K562 (cell line): ENCODE data around the gene HOXB5. TPM values are rescaled to one million over a fixed set of nuclear protein-coding genes. Genes with fewer than 3 reads are reported as not detected.
A peak's percentile ranks its signal among the peaks of the same experiment; 100 is the strongest.

ENCODE experiments used
- ATAC-seq: fragments of 200-7000 bp; cut with Tn5 transposase; 3 replicates; pipeline ENCODE4 v1.9.1; 2020; ENCODE audit warnings: moderate library complexity
- BruUV-seq: library from RNA; stranded (reverse); fragments of 400-500 nt; replicated peaks from 2 replicates; lab custom pipeline; 2021; lab: Mats Ljungman, UMichigan
- CTCF ChIA-PET: fragments of 300-600 bp; formaldehyde crosslinking; extraction: SDS; loops from one replicate; lab custom pipeline; 2021; ENCODE audit warnings: low intra/inter-chr PET ratio; lab: Yijun Ruan, JAX
- POLR2A ChIA-PET: fragments of 300-600, 350-650 bp; sonication (Branson Sonifier 250); formaldehyde crosslinking; extraction: SDS; loops from one replicate; lab custom pipeline; 2021; ENCODE audit warnings: antibody characterized with exemption, inconsistent platforms; lab: Yijun Ruan, JAX
- DNase-seq, 4 experiments: peaks; one replicate each; pipeline versions ENCODE4 v3.0.0 to v3.0.0-alpha.2; 2011 to 2018; ENCODE audit warnings: low spot score in 3 of 4, mixed read lengths in 3 of 4; ENCODE audit errors: extremely low read depth in 1 of 4
- FAIRE-seq: peaks from 2 replicates; lab custom pipeline; 2011; peaks lifted over from hg19 to GRCh38; lab: Jason Lieb, UNC
- H2AFZ ChIP-seq: 2 replicates; pipeline ENCODE4 v1.6.0; 2011; ENCODE audit warnings: low read depth, low read length, control low read depth, inconsistent platforms
- H3K27ac ChIP-seq: fragments of 200-600 bp; 3 replicates; pipeline ENCODE4 v1.8.0; 2011; ENCODE audit warnings: low read depth, mild to moderate bottlenecking, control low read depth, inconsistent platforms, low read length, moderate library complexity, mixed read lengths; ENCODE audit errors: extremely low read depth
- H3K27me3 ChIP-seq, 2 experiments: fragments of 300-600 bp in 1 of 2; 2 replicates in 1 of 2; 3 replicates in 1 of 2; pipeline versions ENCODE4 v1.6.0 to v1.8.0; 2011; ENCODE audit warnings: inconsistent platforms in 2 of 2, low read length in 2 of 2, mild to moderate bottlenecking in 1 of 2, mixed read lengths in 1 of 2, moderate library complexity in 1 of 2; ENCODE audit not compliant: control insufficient read depth in 2 of 2, insufficient read depth in 2 of 2
- H3K36me3 ChIP-seq: fragments of 300-600 bp; 3 replicates; pipeline ENCODE4 v1.8.0; 2011; ENCODE audit warnings: mild to moderate bottlenecking, low read length, inconsistent platforms; ENCODE audit not compliant: control insufficient read depth, insufficient read depth
- H3K4me1 ChIP-seq, 2 experiments: fragments of 200-600 bp in 1 of 2; replicated peaks in 1 of 2; 2 replicates in 1 of 2; 3 replicates in 1 of 2; pipeline versions ENCODE4 v1.5.1 to v1.8.0; 2011; ENCODE audit warnings: inconsistent platforms in 2 of 2, low read length in 2 of 2, mild to moderate bottlenecking in 1 of 2, mixed read lengths in 1 of 2, moderate library complexity in 1 of 2; ENCODE audit not compliant: control insufficient read depth in 2 of 2, insufficient read depth in 2 of 2
- H3K4me2 ChIP-seq: 2 replicates; pipeline ENCODE4 v1.6.1; 2011; ENCODE audit warnings: low read length, control low read depth, inconsistent platforms, mixed read lengths; ENCODE audit not compliant: insufficient read depth
- H3K4me3 ChIP-seq: fragments of 200-600 bp; sonication (generic), shearing (Covaris generic); 2 replicates; pipeline ENCODE4 v1.5.1; 2016; ENCODE audit warnings: control low read depth, inconsistent platforms
- H3K79me2 ChIP-seq: fragments of 200-600 bp; 3 replicates; pipeline ENCODE4 v1.8.0; 2011; ENCODE audit warnings: low read length, inconsistent platforms; ENCODE audit not compliant: control insufficient read depth, insufficient read depth
- H3K9ac ChIP-seq, 2 experiments: 2 replicates each; pipeline versions ENCODE4 v1.6.0 to v1.6.1; 2011; ENCODE audit warnings: low read depth in 2 of 2, low read length in 2 of 2, control low read depth in 1 of 2, inconsistent platforms in 1 of 2, mild to moderate bottlenecking in 1 of 2, mixed read lengths in 1 of 2; ENCODE audit not compliant: insufficient read depth in 1 of 2
- H3K9me1 ChIP-seq: one replicate; pipeline ENCODE4 v1.6.0; 2011; ENCODE audit warnings: inconsistent platforms, mild to moderate bottlenecking, low read length, moderate library complexity; ENCODE audit not compliant: control insufficient read depth, insufficient read depth
- H3K9me3 ChIP-seq: replicated peaks from 2 replicates; pipeline ENCODE4 v1.5.1; 2011; ENCODE audit warnings: low read depth, low read length, inconsistent platforms; ENCODE audit not compliant: control insufficient read depth, insufficient read depth
- H4K20me1 ChIP-seq: replicated peaks from 2 replicates; pipeline ENCODE4 v1.6.1; 2011; ENCODE audit warnings: low read length, inconsistent platforms, mixed read lengths; ENCODE audit not compliant: control insufficient read depth, insufficient read depth
- ATF3 ChIP-seq, 2 experiments: fragments of 450-650 bp in 1 of 2; sonication (generic) in 1 of 2; formaldehyde crosslinking in 1 of 2; IDR thresholded peaks in 1 of 2; conservative IDR thresholded peaks in 1 of 2; 2 replicates each; pipeline versions ENCODE4 v1.6.1 to v1.8.1; 2016 to 2023; ENCODE audit warnings: mild to moderate bottlenecking in 2 of 2, moderate library complexity in 2 of 2, inconsistent platforms in 1 of 2, missing genetic modification reagents in 1 of 2
- POLR2G ChIP-seq: fragments of 200-400 bp; formaldehyde crosslinking; IDR thresholded peaks from 2 replicates; pipeline ENCODE4 v1.6.1; 2017; ENCODE audit warnings: low read depth, mild to moderate bottlenecking, antibody characterized with exemption, low read length, moderate library complexity
- RBFOX2 ChIP-seq: fragments of 200-400 bp; formaldehyde crosslinking; IDR thresholded peaks from 2 replicates; pipeline ENCODE4 v1.6.1; 2017; ENCODE audit warnings: low read depth, mild to moderate bottlenecking, low read length, moderate library complexity
- SIN3A ChIP-seq, 2 experiments: fragments of 150-350 bp in 1 of 2; IDR thresholded peaks; 2 replicates each; pipeline ENCODE4 v1.6.1; 2011 to 2016; ENCODE audit warnings: borderline replicate concordance in 2 of 2, low read depth in 2 of 2, low read length in 2 of 2, mild to moderate bottlenecking in 2 of 2, moderate library complexity in 2 of 2; ENCODE audit not compliant: control insufficient read depth in 1 of 2
- ZBTB33 ChIP-seq: sonication (generic); formaldehyde crosslinking; IDR thresholded peaks from 2 replicates; pipeline ENCODE4 v1.8.1; 2023; ENCODE audit warnings: mild to moderate bottlenecking, missing genetic modification reagents
- ZNF717 ChIP-seq: fragments of 250-450 bp; sonication (Bioruptor Pico); IDR thresholded peaks from 2 replicates; pipeline ENCODE4 v1.5.0; 2021
- WGBS: fragments of 100-300 bp; shearing (Covaris generic); methylation state at CpG from one replicate; pipeline ENCODE4 v1.1.6; 2016; ENCODE audit warnings: low coverage, mixed read lengths; ENCODE audit not compliant: insufficient coverage; ENCODE audit errors: missing lambda C conversion rate; 5-methylcytosine and 5-hydroxymethylcytosine counted together
- in situ Hi-C: fragments of 300-500 bp; cut with MboI; formaldehyde crosslinking; loops from 4 replicates; pipeline ENCODE4 v1.15.0; 2018; ENCODE audit warnings: inconsistent platforms, mixed read lengths
- intact Hi-C: fragments of 100-400 bp; cut with micrococcal nuclease; formaldehyde crosslinking; loops from 2 replicates; pipeline ENCODE4 v1.14.2; 2022
- polyA plus RNA-seq, 8 experiments: library from polyadenylated mRNA; depleted of rRNA in 4 of 8; stranded (reverse) in 5 of 8; unstranded in 3 of 8; fragments of >200 nt; fragmentation: Nextera tagmentation in 2 of 8; fragmentation: Illumina TruSeq in 1 of 8; extraction: Ambion mirVana in 2 of 8; extraction: Trizol in 1 of 8; gene quantifications; 2 replicates each; pipeline versions ENCODE4 v1.2.1 to v1.2.3, GENCODE V29; 2011 to 2014; ENCODE audit warnings: inconsistent platforms in 1 of 8, missing spikeins in 1 of 8
- total RNA-seq, 7 experiments: library from RNA; depleted of rRNA in 6 of 7; stranded (reverse); fragments of >200 nt in 6 of 7; fragmentation: Illumina TruSeq in 2 of 7; extraction: Trizol in 2 of 7; gene quantifications; 2 replicates each; pipeline versions ENCODE4 v1.2.1 to v1.2.3, GENCODE V29; 2011 to 2021; ENCODE audit warnings: low replicate concordance in 1 of 7

HOXB5 gene
- total and polyA plus RNA-seq, 9 of the 15 experiments (the other 6 are each of a cell fraction or from before 2014, with no cell fraction given): 0.24 to 2.7 (median 0.65) TPM

GRCh38 chr17:48596000-48596734 is 2.6 kb upstream of the HOXB5 start:
- TF ChIP-seq ZBTB33 (CRISPR knock-in tag) (peak; percentile 97), POLR2G (0 out of 2 replicates have a peak, but pooled peaks have one; percentile 21), ATF3 (IDR thresholded peaks at IDR 0.05) (0 out of 2 replicates have a peak, but pooled peaks have one; percentile 19), ATF3 (CRISPR knock-in tag; conservative IDR thresholded peaks at IDR 0.05) (no peak), ZNF717 (CRISPR knock-in tag) (no peak), SIN3A (IDR thresholded peaks at IDR 0.05; ENCODE audit: borderline replicate concordance in 2 of 2, control insufficient read depth in 1 of 2, low read depth in 2 of 2, low read length in 2 of 2) (no peak), RBFOX2 (0 out of 2 replicates have a peak, but pooled peaks have one; percentile 15)
- H3K4me1 ChIP-seq: peaks cover 23 to 49% of the 10 kb centered on the region in 2 experiments; a peak in 4 of 5 replicates
- BruUV-seq: no TSS peak
- CTCF ChIA-PET: interaction anchor here (0.6 kb wide), 1 partner anchor 22 kb away, joined by 3 read pairs; no protein-coding TSS in a partner anchor
- H2AFZ ChIP-seq: no peak overlapping the region
- H3K4me2 ChIP-seq: no peak overlapping the region
- DNase-seq (no peak), ATAC-seq (no peak), FAIRE-seq (no peak)
- peaks cover 27% of the 10 kb centered on the region for H3K79me2 ChIP-seq
- intact Hi-C loops: no loop called here
- H4K20me1 ChIP-seq: no peaks in the 10 kb centered on the region
- H3K9ac ChIP-seq: no peak overlapping the region
- WGBS: 94% methylated on average over 20 of the region's 54 CpGs
- no peaks in the 10 kb centered on the region; the same call in 2 of the 3 replicates for H3K36me3 ChIP-seq
- no peaks in the 10 kb centered on the region for H3K9me1 ChIP-seq
- in situ Hi-C loops: no loop called here
- POLR2A ChIA-PET: interaction anchor here (0.7 kb wide), 1 partner anchor 67 kb away, joined by 3 read pairs; no protein-coding TSS in a partner anchor
- no peak overlapping the region for H3K27ac ChIP-seq
- H3K4me3 ChIP-seq: no peak overlapping the region
- no peaks in the 10 kb centered on the region for H3K9me3 ChIP-seq
- no peaks in the 10 kb centered on the region for H3K27me3 ChIP-seq
